GM21390 (cell line): ENCODE results near the gene SLC39A6.
"Not testable (repeated sequence)": the region's sequence is repeated elsewhere in the genome, so short reads cannot be mapped to it uniquely, and the experiment has no call there.

Experiments used
- ATAC-seq: cut with Tn5 transposase; IDR thresholded peaks from one replicate; pipeline ENCODE4 v1.9.1; 2021; ENCODE audit not compliant: unreplicated experiment

Gene SLC39A6

DNA sequence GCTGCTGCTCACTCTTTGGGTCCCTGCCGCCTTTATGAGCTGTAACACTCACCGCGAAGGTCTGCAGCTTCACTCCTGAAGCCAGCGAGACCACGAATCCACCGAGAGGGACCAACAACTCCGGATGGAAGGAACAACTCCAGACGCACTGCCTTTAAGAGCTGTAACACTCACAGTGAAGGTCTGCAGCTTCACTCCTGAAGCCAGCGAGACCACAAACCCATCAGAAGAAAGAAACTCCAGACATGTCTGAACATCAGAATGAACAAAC is 64.4 kb downstream of the SLC39A6 start:
- not testable (repeated sequence) for ATAC-seq

DNA sequence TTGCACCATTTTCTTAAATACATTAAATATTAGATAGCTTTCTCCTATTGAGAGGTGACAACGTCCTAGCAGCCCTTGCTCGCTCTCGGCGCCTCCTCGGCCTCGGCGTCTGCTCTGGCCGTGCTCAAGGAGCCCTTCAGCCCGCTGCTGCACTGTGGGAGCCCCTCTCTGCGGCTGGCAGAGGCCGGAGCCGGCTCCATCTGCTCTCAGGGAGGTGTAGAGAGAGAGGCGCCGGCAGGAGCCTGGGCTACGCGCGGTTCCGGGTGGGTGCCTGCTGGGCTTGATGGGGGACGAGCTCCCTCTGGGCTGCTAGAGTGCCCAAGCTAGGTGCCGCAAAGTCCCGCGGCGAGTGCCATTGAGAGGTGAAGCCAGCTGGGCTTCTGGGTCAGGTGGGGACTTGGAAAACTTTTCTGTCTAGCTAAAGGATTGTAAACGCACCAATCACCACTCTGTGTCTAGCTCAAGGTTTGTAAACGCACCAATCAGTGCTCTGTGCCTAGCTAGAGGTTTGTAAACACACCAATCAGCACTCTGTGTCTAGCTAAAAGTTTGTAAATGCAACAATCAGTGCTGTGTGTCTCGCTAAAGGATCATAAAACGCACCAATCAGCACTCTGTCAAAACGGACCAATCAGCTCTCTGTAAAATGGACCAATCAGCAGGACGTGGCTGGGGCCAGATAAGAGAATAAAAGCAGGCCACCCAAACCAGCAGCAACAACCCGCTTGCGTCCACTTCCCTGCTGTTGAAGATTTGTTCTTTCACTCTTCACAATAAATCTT is 64.9 kb downstream of the SLC39A6 start:
- no peak for ATAC-seq

DNA sequence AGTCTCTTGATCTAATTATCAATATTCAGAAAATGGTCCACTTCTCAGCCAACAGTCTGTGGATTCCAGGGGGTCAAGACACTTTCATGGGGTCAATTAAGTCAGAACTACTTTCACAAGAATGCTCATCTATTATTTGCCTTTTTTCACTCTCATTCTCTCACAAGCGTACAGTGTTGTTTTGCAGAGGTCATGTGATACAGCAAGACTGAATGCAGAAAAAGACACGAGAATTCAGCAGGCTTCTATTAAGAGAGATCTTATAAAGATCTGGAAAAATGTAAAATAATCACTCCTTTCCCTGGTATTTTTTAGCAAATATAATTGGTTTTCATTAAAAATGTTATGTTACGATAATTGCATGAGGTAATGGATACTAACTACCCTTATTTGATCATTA is 70.5 kb downstream of the SLC39A6 start:
- ATAC-seq, result no peak
